GM20431 (cell line): Measurements from ENCODE around the gene CACNA1H.

Experiments used
- in situ Hi-C: fragments of 300-500 bp; cut with MseI, MboI; formaldehyde crosslinking; loops from one replicate; pipeline ENCODE4 v1.15.0; 2020; ENCODE audit warnings: low sequenced_read_pairs; ENCODE audit not compliant: unreplicated experiment

The CACNA1H gene

DNA sequence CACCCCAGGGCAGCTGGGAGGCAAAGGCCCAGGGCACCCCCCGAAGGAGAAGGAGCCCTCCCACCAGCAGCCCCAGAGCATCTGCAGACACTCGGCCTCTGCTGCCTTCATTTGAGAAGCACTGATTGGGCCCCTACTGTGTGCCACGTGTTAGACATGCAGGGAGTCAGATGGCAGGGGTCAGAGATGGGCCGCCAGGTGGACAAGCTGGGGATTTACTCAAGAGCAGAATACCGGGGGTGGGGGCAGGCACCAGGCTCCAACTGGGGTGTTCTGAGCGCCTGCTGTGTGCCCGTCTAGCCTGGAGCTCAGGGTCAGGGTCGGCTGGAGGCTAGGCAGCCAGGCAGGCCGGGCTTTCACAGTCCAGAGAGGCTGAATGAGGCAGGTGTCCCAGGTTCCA, 53.4 kb downstream of the CACNA1H start:
- in situ Hi-C loops: no loop called here

DNA sequence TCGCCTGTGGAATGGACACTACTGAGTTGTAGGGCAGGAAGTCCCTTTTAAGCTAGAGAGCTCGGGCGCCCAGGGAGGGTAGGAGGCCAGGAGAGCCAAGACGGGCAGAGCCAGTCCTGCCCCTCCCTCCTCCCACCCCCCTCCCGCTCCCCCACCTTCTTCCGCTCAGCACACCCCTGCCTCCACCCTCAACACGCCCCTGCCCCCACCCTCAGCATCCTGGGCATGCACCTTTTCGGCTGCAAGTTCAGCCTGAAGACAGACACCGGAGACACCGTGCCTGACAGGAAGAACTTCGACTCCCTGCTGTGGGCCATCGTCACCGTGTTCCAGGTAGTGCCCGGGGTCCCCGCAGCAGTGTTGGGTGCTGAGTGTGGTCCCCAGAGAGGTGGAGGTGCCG, 53.9 kb downstream of the CACNA1H start:
- in situ Hi-C loops: no loop called here

DNA sequence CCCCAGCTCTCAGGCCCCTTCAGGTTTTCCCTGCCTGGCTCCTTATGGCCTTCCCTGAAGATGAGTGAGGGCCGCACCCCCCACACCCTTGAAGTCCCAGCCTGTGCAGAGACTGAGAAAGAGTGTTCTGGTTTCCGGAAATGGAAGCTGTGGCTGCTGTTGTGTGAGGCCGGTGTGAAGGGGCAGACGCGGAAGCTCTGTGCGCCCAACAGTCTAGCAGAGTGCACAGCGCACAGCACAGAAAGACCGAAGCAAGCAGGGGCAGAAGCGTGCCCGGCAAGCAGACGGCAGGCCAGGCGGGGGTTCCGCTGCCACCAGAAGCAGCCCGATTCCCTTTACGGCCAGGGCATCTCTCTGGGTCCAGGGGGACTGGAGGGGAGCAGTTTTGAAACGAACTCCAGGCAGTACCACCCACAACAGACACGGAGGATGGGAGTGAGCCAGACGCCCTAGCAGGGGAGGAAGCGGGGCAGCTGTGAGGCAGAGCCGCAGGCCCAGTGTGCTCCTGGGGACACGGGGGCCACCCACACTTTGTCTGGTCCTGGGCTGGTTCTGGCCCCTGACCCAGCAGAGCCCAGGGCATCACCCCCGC, 55.4 kb downstream of the CACNA1H start:
- in situ Hi-C loops: no loop called here

DNA sequence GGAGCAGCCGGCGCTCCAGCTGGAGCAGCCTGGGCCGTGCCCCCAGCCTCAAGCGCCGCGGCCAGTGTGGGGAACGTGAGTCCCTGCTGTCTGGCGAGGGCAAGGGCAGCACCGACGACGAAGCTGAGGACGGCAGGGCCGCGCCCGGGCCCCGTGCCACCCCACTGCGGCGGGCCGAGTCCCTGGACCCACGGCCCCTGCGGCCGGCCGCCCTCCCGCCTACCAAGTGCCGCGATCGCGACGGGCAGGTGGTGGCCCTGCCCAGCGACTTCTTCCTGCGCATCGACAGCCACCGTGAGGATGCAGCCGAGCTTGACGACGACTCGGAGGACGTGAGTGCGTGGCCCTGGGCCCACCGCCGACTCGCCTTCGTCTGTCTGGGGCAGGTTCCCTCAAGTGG, 56.2 kb downstream of the CACNA1H start:
- in situ Hi-C loops: no loop called here

DNA sequence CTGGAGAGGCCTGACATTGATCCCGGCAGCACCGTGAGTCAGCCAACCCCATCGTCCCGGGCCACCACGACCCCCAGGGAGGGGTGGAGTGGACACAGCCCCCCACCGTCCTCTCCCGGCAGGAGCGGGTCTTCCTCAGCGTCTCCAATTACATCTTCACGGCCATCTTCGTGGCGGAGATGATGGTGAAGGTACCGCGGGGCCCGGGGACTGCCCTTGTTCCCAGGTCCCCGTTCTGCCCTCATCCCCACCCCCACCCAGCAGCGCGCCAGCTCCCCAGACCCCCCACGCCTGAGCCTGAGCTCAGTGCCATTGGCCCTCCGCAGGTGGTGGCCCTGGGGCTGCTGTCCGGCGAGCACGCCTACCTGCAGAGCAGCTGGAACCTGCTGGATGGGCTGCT, 57.6 kb downstream of the CACNA1H start:
- in situ Hi-C loops: no loop called here

DNA sequence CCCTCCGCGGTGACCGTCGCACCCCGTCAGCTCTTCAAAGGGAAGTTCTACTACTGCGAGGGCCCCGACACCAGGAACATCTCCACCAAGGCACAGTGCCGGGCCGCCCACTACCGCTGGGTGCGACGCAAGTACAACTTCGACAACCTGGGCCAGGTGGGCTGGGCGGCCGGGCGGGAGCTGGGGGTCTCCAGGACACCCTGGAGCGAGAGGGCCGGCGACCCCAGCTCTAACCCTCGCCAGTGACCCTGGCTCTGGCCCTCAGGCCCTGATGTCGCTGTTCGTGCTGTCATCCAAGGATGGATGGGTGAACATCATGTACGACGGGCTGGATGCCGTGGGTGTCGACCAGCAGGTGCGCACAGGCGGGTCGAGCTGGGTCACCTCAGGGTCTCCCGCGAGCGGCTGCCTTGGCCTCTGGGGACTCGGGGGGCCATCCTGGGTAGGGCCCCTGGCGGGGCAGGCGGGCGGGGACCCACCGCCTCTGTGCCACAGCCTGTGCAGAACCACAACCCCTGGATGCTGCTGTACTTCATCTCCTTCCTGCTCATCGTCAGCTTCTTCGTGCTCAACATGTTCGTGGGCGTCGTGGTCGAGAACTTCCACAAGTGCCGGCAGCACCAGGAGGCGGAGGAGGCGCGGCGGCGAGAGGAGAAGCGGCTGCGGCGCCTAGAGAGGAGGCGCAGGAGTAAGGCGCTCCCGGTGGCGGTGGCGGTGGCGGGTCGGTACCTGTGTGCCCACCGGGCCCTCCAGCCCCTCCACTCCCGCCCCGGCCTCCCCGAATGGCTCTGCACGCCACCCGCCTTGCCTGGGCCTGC, 58.8 kb downstream of the CACNA1H start:
- in situ Hi-C loops: no loop called here

DNA sequence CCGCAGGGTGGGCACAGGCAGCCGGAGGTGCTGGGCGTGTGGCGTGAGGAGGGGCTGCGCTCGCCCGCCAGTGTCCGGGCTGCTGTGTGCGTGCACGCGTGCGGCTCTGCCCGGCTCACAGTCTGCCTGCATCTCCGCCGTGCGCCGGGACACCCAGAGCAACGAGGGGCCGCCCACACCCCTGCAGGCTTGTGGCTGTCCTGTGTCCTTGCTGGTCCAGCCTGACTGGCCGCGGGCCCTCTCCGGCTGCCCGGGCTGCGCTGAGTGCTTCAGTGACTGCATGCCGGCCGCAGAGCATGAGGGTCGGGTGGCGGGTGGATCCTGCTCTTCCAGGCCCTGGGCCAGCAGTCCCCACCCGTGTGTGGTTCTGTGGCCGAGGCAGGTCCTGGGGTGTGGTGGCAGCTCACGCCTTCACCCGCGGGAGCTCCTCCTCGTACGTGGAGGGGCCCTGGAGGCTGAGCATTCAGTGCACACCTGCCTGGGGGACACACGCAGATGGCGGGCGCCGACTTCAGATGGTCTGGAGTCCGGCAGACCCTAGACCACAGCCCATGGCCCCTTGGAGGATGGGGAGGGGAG, 59.8 kb downstream of the CACNA1H start:
- in situ Hi-C loops: no loop called here

DNA sequence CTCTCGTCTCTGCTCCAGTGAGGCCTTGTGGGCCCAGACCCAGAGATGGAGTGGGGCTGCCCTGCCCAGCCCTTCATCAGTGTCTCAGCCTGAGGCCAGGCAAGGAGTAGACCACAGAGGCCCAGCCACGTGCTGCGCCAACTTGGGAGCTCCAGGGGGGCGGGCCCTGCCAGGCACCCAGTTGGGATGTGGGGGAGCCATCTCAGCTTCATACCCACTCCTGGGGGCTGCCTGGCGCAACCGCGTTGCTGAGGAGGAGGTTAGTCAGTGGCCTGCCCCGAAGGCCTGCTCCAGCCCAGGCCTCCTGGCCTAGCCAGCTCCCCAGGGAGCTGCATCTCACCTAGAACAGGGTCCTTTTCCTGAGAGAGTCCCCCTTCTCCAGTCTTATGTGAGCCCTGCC, 60.3 kb downstream of the CACNA1H start:
- in situ Hi-C loops: no loop called here

DNA sequence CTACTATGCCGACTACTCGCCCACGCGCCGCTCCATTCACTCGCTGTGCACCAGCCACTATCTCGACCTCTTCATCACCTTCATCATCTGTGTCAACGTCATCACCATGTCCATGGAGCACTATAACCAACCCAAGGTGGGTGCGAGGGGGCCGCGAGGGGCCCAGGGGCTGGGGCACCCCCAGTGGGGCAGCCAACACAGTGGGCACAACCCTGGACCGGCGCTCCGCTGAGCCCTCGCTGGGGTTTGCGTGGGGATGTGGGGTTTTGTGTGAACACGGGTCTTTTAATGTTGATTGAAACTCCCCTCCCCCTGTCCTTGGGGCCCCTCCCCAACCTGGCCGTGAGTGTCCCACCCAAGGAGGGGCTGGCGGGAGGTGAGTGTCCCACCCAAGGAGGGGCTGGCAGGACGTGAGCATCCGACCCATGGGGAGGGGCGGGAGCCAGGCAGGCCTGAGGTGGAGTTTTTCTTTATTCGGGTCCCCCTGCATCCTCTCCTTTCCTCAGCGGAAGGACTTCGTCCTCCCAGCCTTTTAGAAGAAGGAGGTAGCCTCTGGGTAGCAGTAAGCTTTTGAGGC, 61.0 kb downstream of the CACNA1H start:
- in situ Hi-C loops: no loop called here

DNA sequence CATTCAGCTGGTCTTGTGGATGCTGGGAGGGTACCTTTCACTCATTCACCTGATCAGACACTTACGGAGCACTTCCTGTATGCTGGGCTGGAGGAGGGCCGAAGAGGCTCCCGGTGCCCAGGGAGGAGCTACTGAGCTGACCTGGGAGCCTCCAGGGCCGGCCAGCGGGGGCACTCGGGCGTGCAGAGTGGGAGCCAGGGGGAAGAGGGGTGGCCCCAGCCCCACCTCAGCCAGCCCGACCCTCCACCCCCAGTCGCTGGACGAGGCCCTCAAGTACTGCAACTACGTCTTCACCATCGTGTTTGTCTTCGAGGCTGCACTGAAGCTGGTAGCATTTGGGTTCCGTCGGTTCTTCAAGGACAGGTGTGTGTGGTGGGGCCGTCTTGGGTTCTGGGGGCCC, 61.8 kb downstream of the CACNA1H start:
- in situ Hi-C loops: no loop called here

DNA sequence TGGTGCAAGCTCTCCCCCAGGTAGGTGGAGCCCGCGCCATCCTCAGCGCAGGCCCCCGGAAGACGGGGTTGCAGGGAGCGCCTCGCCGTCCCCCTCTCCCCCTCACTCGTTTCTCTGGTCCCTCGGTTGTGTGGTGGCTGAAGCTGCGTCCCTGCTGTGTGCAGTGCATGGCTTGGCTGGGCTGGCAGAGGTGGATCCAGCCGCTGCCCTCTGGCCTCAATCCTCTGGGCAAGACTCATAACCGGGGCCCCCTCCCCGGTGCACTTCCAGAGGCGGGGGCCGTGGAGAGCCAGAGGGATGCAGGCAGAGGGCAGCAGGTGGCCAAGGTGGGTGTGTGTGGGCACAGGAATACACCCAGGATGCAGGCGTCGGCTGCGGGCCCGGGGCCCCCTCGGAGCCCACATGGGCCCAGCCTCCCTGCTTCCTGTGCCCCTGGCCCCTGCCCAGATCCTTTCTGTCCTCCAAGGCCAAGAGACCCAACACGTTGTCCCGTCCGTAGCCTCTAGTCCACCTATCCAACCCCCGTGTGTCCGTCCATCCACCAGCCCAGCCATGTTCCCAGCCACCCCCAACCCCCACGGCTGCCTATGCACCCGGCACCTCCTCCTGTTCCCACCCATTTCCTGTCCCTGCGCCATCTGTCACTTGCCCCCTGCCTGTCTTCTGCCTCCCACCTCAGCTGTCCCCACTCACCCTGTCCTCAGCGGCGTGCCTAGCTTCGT, 62.8 kb downstream of the CACNA1H start:
- in situ Hi-C loops: no loop called here

DNA sequence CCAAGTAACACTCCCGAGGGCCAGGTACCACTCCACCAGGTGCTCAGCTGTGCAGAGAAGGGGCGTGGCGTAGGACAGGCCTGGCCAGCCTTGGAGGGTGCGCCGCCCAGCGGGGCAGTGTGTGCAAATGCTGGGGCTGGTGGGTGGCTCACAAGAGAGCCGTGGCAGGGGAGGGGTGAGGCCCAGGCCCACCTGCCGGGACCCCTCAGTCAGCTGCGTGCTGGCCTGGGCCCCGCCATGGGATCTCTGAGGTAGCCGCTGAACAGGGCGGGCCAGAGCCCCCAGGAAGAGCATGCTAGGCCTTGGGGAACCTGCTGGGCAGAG, 63.4 kb downstream of the CACNA1H start:
- in situ Hi-C loops: no loop called here

DNA sequence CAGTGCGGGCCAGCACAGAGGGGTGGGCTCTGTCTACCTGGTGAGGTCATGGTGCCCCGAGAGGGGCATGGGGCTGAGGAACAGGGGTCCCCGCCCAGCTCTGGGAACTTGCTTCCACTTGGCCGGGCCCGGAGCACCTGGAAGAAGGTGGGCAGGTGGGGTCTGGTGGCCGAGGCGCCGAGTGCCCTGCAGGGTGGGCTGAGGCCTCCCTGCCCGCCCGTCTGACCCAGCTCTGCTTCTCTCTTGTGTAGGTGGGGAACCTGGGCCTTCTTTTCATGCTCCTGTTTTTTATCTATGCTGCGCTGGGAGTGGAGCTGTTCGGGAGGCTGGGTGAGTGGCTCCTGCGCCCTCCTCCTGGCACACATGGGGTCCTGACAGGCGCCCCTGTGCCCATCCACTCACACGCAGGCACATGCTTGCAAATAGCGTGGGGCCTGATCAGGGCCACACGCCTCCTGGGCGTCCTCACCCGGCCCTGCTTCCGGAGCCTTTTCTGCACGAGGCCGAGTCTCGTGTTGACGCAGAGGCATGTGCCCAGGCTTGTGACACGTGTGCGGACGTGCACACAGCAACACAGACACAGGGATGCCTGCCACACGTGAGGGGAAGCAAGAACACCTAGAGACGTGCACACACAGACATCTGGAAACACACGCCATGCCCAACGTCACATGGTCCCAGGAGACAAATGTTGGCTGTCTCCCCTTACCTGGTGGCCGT, 63.9 kb downstream of the CACNA1H start:
- in situ Hi-C loops: no loop called here

DNA sequence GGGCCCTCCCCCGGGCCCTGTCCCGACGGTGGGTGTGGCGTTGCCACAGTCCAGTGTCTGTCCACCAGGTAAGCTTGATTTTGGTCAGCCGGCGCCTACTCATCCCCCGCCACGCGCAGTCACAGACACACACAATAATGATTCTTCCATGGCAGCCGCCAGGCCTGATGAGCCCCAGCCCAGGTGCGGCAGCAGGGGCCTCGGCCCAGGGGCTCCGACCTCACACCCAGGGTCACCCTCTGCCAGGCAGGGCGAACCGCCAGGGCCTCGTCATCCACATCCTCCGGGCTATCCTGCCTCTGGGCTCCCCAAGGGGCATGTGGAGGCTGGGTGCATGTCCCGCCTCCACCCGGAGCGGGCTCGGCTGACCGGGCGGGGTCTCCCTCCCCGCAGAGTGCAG, 64.6 kb downstream of the CACNA1H start:
- in situ Hi-C loops: no loop called here

DNA sequence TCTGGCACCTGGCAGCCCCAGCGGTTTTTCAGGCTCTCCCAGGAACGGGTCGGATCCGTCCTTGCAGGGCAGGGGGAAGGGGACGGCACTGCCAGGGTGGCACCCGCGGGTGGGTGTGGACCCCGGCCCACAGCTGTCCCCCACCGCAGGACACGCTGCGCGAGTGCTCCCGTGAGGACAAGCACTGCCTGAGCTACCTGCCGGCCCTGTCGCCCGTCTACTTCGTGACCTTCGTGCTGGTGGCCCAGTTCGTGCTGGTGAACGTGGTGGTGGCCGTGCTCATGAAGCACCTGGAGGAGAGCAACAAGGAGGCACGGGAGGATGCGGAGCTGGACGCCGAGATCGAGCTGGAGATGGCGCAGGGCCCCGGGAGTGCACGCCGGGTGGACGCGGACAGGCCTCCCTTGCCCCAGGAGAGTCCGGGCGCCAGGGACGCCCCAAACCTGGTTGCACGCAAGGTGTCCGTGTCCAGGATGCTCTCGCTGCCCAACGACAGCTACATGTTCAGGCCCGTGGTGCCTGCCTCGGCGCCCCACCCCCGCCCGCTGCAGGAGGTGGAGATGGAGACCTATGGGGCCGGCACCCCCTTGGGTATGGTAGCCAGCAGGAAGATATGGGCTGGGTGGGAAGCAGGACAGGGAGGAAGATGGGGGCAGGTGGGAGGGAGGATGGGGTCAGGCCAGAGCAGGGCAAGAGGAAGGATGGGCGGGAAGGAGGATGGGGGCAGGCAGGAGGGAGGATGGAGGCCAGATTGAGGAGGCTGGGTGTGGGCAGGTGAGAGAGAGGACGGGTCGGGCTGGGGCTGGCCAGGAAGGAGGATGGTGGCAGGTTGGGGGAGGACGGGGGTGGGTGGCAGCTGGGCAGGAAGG, 65.4 kb downstream of the CACNA1H start:
- in situ Hi-C loops: no loop called here

DNA sequence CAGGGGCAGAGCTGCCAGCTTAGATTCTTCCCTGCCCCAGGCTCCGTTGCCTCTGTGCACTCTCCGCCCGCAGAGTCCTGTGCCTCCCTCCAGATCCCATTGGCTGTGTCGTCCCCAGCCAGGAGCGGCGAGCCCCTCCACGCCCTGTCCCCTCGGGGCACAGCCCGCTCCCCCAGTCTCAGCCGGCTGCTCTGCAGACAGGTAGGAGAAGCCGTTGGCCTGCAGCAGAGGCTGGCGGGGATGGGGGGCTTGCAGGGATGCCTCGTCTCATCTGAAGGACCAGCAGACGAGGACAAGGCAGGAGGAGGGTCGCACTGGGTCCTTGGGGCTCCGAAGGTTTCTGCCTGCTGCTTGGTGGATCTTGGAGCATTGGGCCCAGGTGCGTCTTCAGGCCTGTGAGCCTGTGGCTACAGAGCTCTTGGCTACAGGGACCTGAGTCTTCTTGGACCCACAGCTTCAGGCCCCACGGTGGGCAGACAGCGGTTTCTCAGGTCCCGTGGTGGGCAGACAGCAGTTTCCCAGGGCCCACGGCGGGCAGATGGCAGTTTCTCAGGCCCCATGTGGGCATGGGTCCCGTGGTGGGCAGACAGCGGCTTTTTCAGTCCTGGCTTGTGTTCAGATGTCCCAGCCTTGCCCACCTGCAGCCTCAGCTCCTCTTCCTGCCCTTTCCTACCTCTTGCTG, 66.2 kb downstream of the CACNA1H start:
- in situ Hi-C loops: no loop called here

DNA sequence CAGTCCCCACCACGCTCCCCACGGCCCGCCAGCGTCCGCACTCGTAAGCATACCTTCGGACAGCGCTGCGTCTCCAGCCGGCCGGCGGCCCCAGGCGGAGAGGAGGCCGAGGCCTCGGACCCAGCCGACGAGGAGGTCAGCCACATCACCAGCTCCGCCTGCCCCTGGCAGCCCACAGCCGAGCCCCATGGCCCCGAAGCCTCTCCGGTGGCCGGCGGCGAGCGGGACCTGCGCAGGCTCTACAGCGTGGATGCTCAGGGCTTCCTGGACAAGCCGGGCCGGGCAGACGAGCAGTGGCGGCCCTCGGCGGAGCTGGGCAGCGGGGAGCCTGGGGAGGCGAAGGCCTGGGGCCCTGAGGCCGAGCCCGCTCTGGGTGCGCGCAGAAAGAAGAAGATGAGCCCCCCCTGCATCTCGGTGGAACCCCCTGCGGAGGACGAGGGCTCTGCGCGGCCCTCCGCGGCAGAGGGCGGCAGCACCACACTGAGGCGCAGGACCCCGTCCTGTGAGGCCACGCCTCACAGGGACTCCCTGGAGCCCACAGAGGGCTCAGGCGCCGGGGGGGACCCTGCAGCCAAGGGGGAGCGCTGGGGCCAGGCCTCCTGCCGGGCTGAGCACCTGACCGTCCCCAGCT, 67.3 kb downstream of the CACNA1H start:
- in situ Hi-C loops: no loop called here
